SW 1271 (cell line): ENCODE results near the gene STK33.
"Not testable (repeated sequence)": the region's sequence is repeated elsewhere in the genome, so short reads cannot be mapped to it uniquely, and the experiment has no call there.

ENCODE experiments used
- DNase-seq, 2 experiments: peaks; one replicate each; lab custom pipeline; 2025; lab: John Stamatoyannopoulos, UW

Gene STK33

GRCh38 chr11:8543278-8543677, 50.8 kb downstream of the STK33 start:
- no peak for DNase-seq

- DNase-seq, result no peak
Observed at GRCh38 chr11:8541448-8541847, 52.6 kb downstream of the STK33 start.

GRCh38 chr11:8533332-8533731, 60.7 kb downstream of the STK33 start:
- no peak for DNase-seq

- DNase-seq, result no peak
Observed at GRCh38 chr11:8532475-8532874, 61.6 kb downstream of the STK33 start.

GRCh38 chr11:8531982-8532381, 62.0 kb downstream of the STK33 start:
- DNase-seq, result no peak

GRCh38 chr11:8531312-8531711, 62.7 kb downstream of the STK33 start:
- DNase-seq, result no peak

- DNase-seq, result no peak
Observed at GRCh38 chr11:8527939-8528338, 66.1 kb downstream of the STK33 start.

- no peak for DNase-seq
Observed at GRCh38 chr11:8523396-8523795, 70.6 kb downstream of the STK33 start.

GRCh38 chr11:8512547-8512946, 81.5 kb downstream of the STK33 start:
- no peak for DNase-seq

- no peak for DNase-seq
Observed at GRCh38 chr11:8503910-8504364, 90.1 kb downstream of the STK33 start.

GRCh38 chr11:8501836-8502235, 92.2 kb downstream of the STK33 start:
- no peak for DNase-seq

GRCh38 chr11:8488395-8488794, 105.6 kb downstream of the STK33 start:
- DNase-seq, result no peak

GRCh38 chr11:8487261-8487660, 106.8 kb downstream of the STK33 start:
- no peak for DNase-seq

- DNase-seq, result no peak
Observed at GRCh38 chr11:8484251-8484650, 109.8 kb downstream of the STK33 start.

GRCh38 chr11:8480858-8481257, 113.2 kb downstream of the STK33 start:
- no peak for DNase-seq

GRCh38 chr11:8477680-8478079, 116.3 kb downstream of the STK33 start:
- no peak for DNase-seq

GRCh38 chr11:8477151-8477550, 116.9 kb downstream of the STK33 start:
- DNase-seq, result no peak

GRCh38 chr11:8467806-8468205, 126.2 kb downstream of the STK33 start:
- DNase-seq, result not testable (repeated sequence)

- not testable (repeated sequence) for DNase-seq
Observed at GRCh38 chr11:8467356-8467755, 126.7 kb downstream of the STK33 start.

GRCh38 chr11:8466884-8467283, 127.1 kb downstream of the STK33 start:
- DNase-seq, result not testable (repeated sequence)

- DNase-seq, result no peak
Observed at GRCh38 chr11:8459711-8460399, 134.2 kb downstream of the STK33 start.

- DNase-seq, result no peak
Observed at GRCh38 chr11:8442301-8442700, 151.7 kb downstream of the STK33 start.

- no peak for DNase-seq
Observed at GRCh38 chr11:8440649-8441048, 153.4 kb downstream of the STK33 start.

- no peak for DNase-seq
Observed at GRCh38 chr11:8429483-8429882, 164.5 kb downstream of the STK33 start.
